Endodermal cell (in vitro differentiated cells): ENCODE data around the gene NSMCE1. TPM values are rescaled to one million over a fixed set of nuclear protein-coding genes. Genes with fewer than 3 reads are reported as not detected.

Source experiments
- DNase-seq: peaks from one replicate; pipeline ENCODE4 v3.0.0-alpha.2; 2017
- H3K27ac ChIP-seq: 2 replicates; pipeline ENCODE4 v1.5.1; 2013; ENCODE audit warnings: mild to moderate bottlenecking, low read depth, low read length, moderate library complexity
- H3K27me3 ChIP-seq: 2 replicates; pipeline ENCODE4 v1.6.1; 2013; ENCODE audit warnings: mild to moderate bottlenecking, low read length, moderate library complexity; ENCODE audit not compliant: insufficient read depth, control insufficient read depth, poor library complexity, severe bottlenecking
- H3K36me3 ChIP-seq: 2 replicates; pipeline ENCODE4 v1.7.0; 2013; ENCODE audit warnings: mild to moderate bottlenecking, low read length, moderate library complexity; ENCODE audit not compliant: control insufficient read depth, insufficient read depth
- H3K4me1 ChIP-seq: one replicate; pipeline ENCODE4 v1.7.0; 2013; ENCODE audit warnings: low read length; ENCODE audit not compliant: control insufficient read depth, insufficient read depth
- H3K4me3 ChIP-seq: 2 replicates; pipeline ENCODE4 v1.5.1; 2013; ENCODE audit warnings: mild to moderate bottlenecking, low read length, moderate library complexity
- H3K9ac ChIP-seq: 2 replicates; pipeline ENCODE4 v1.6.1; 2013; ENCODE audit warnings: mild to moderate bottlenecking, low read length, moderate library complexity; ENCODE audit not compliant: poor library complexity, severe bottlenecking; ENCODE audit errors: extremely low read depth
- H3K9me3 ChIP-seq: 2 replicates; pipeline ENCODE4 v1.6.1; 2013; ENCODE audit warnings: mild to moderate bottlenecking, low read length, moderate library complexity; ENCODE audit not compliant: control insufficient read depth
- H3K27ac Mint-ChIP-seq: 2 replicates; pipeline ENCODE4 v1.8.0; 2020; ENCODE audit warnings: mixed read lengths
- H3K27me3 Mint-ChIP-seq: 2 replicates; pipeline ENCODE4 v1.8.0; 2021; ENCODE audit warnings: mild to moderate bottlenecking, mixed read lengths; ENCODE audit not compliant: insufficient read depth
- H3K36me3 Mint-ChIP-seq: 2 replicates; pipeline ENCODE4 v1.8.0; 2020; ENCODE audit warnings: low read depth, mixed read lengths
- H3K4me1 Mint-ChIP-seq: 2 replicates; pipeline ENCODE4 v1.8.0; 2020; ENCODE audit warnings: mixed read lengths
- H3K4me3 Mint-ChIP-seq: 2 replicates; pipeline ENCODE4 v1.8.0; 2020; ENCODE audit warnings: mild to moderate bottlenecking, moderate library complexity, mixed read lengths
- H3K9me3 Mint-ChIP-seq: 2 replicates; pipeline ENCODE4 v1.8.0; 2020; ENCODE audit warnings: mild to moderate bottlenecking, mixed read lengths
- CTCF ChIP-seq: fragments of 200-600 bp; sonication (generic); conservative IDR thresholded peaks from 2 replicates; pipeline ENCODE4 v1.5.0; 2021; ENCODE audit warnings: antibody characterized with exemption, mild to moderate bottlenecking
- whole genome bisulfite sequencing, 2 experiments: methylation state at CpG; one replicate each; pipeline versions ENCODE4 v1.1.5 to v1.1.7; 2013; ENCODE audit warnings: missing lambda C conversion rate in 2 of 2, mixed read lengths in 1 of 2; ENCODE audit not compliant: insufficient coverage in 1 of 2, insufficient read length in 1 of 2; 5-methylcytosine and 5-hydroxymethylcytosine counted together
- total RNA-seq, 2 donors: library from RNA; stranded (reverse); fragmentation: NEBNext Ultra II Directional in 1 of 2; extraction: Animal tissue kit (Norgen Biotek cat#: 25700) in 1 of 2; gene quantifications; 2 replicates in 1 of 2; 3 replicates in 1 of 2; pipeline ENCODE4 v1.2.1, GENCODE V29; 2021

NSMCE1 gene
- total RNA-seq, 2 donors from 2014 or later, result 22.3 to 22.4 TPM

- H3K4me3 ChIP-seq, result no peak overlapping the region
- Mint-ChIP-seq H3K36me3 (peaks cover 17% of the 10 kb centered on the region), H3K27ac (peak overlapping the region; percentile 70), H3K4me3 (no peak overlapping the region), H3K27me3 (no peaks in the 10 kb centered on the region), H3K4me1 (peaks cover 7% of the 10 kb centered on the region), H3K9me3 (no peaks in the 10 kb centered on the region)
- H3K27me3 ChIP-seq, result no peaks in the 10 kb centered on the region
- peaks cover 2% of the 10 kb centered on the region for H3K4me1 ChIP-seq
- peaks cover 4% of the 10 kb centered on the region for H3K36me3 ChIP-seq
- 95 to 96% methylated on average over 9 to 17 of the region's 17 CpGs for WGBS, 2 experiments
- no peak overlapping the region for H3K9ac ChIP-seq
- TF ChIP-seq CTCF, result no peak
- no peak overlapping the region for H3K27ac ChIP-seq
- no peaks in the 10 kb centered on the region for H3K9me3 ChIP-seq
- no peak for DNase-seq
Measured at GRCh38 chr16:27210174-27210573, 58.4 kb downstream of the NSMCE1 start.

- 95 to 96% methylated on average over 6 to 8 of the region's 8 CpGs for WGBS, 2 experiments
- Mint-ChIP-seq H3K27me3 (no peaks in the 10 kb centered on the region), H3K36me3 (peaks cover 13% of the 10 kb centered on the region), H3K4me1 (peaks cover 8% of the 10 kb centered on the region), H3K9me3 (no peaks in the 10 kb centered on the region), H3K27ac (peak overlapping the region; percentile 70), H3K4me3 (no peak overlapping the region)
- Histone ChIP-seq H3K4me1 (peaks cover 3% of the 10 kb centered on the region), H3K27ac (no peak overlapping the region), H3K27me3 (no peaks in the 10 kb centered on the region), H3K9me3 (no peaks in the 10 kb centered on the region), H3K36me3 (peaks cover 4% of the 10 kb centered on the region), H3K4me3 (no peak overlapping the region), H3K9ac (no peak overlapping the region)
- no peak for DNase-seq
- no peak for TF ChIP-seq CTCF
Measured at GRCh38 chr16:27209591-27209990, 59.0 kb downstream of the NSMCE1 start.

DNA sequence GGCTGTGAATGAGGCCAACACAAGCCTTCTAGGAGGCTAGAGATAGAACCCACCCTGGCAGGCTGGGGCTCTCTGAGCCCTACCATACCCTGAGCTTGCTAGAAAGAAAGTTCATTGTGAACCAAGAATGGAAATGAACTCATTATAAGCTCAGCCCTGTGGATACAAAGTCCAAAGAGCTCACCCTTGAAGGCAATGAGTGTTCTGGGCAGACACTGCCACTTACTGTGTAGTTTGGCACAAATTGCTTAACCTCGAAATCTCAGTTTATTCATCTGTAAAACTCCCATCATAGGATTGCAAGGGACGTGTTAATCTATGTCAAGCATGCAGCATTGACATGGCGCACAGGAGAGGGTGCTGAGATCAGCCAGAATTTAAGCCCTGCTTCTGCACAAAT is 59.8 kb downstream of the NSMCE1 start:
- H3K9me3 ChIP-seq, result no peaks in the 10 kb centered on the region

More for the DNA sequence above, 59.8 kb downstream of the NSMCE1 start:
- Histone ChIP-seq H3K36me3 (peaks cover 4% of the 10 kb centered on the region), H3K27ac (no peak overlapping the region), H3K4me1 (peaks cover 6% of the 10 kb centered on the region), H3K4me3 (no peak overlapping the region), H3K9ac (no peak overlapping the region), H3K27me3 (no peaks in the 10 kb centered on the region)
- WGBS, 2 experiments, result 96 to 97% methylated on average over 3 of the region's 3 CpGs
- TF ChIP-seq CTCF, result no peak
- Mint-ChIP-seq H3K4me1 (peaks cover 13% of the 10 kb centered on the region), H3K9me3 (no peaks in the 10 kb centered on the region), H3K4me3 (no peak overlapping the region), H3K36me3 (peaks cover 10% of the 10 kb centered on the region), H3K27me3 (no peaks in the 10 kb centered on the region), H3K27ac (no peak overlapping the region)
- DNase-seq, result no peak
